HCT116 (cell line): ENCODE data around the gene COBL. TPM values are rescaled to one million over a fixed set of nuclear protein-coding genes. Genes with fewer than 3 reads are reported as not detected.

Experiments
- ATAC-seq: fragments of 200-7000 bp; cut with Tn5 transposase; 2 replicates; pipeline ENCODE4 v1.9.1; 2020; ENCODE audit warnings: mild to moderate bottlenecking, moderate library complexity
- BruUV-seq: library from RNA; stranded (reverse); fragments of 400-500 nt; replicated peaks from 2 replicates; lab custom pipeline; 2021; lab: Mats Ljungman, UMichigan
- CTCF ChIA-PET: fragments of 300-600 bp; sonication (Branson Sonifier 250); formaldehyde crosslinking; loops from one replicate; lab custom pipeline; 2021; ENCODE audit warnings: antibody characterized with exemption; lab: Charles Lee
- POLR2A ChIA-PET: fragments of 300-600, 350-600 bp; sonication (Branson Sonifier 250); formaldehyde crosslinking; loops from one replicate; lab custom pipeline; 2021; ENCODE audit warnings: antibody characterized with exemption; lab: Charles Lee
- RAD21 ChIA-PET, 2 experiments: fragments of 300-600 bp; sonication (Branson Sonifier 250); formaldehyde crosslinking; loops; one replicate each; lab custom pipeline; 2023; ENCODE audit warnings: low total read pairs in 2 of 2; ENCODE audit not compliant: uncharacterized antibody in 2 of 2, unreplicated experiment in 2 of 2, low non-redundant PET in 1 of 2; lab: Charles Lee
- DNase-seq: peaks from one replicate; pipeline ENCODE4 v3.0.0-alpha.2; 2010; ENCODE audit warnings: low read depth, low spot score
- H2AFZ ChIP-seq: fragments of 200-600 bp; shearing (Covaris generic), sonication (generic); 2 replicates; pipeline ENCODE4 v1.6.1; 2017; ENCODE audit warnings: low read depth, mixed run types, mixed read lengths, antibody characterized with exemption, low read length; ENCODE audit not compliant: poor library complexity, severe bottlenecking
- H3K27ac ChIP-seq: 2 replicates; pipeline ENCODE4 v1.5.1; 2012; ENCODE audit warnings: low read depth, low read length
- H3K27me3 ChIP-seq: fragments of 200-600 bp; sonication (generic); 2 replicates; pipeline ENCODE4 v1.6.1; 2016; ENCODE audit warnings: mixed run types, low read length, mixed read lengths; ENCODE audit not compliant: insufficient read depth
- H3K36me3 ChIP-seq, 2 experiments: fragments of 200-500 bp in 1 of 2; fragments of 200-600 bp in 1 of 2; sonication (Bioruptor generic) in 1 of 2; sonication (generic) in 1 of 2; 2 replicates each; pipeline versions ENCODE4 v1.5.1 to v1.6.1; 2014 to 2016; ENCODE audit warnings: low read length in 2 of 2, inconsistent platforms in 1 of 2, mixed read lengths in 1 of 2, mixed run types in 1 of 2; ENCODE audit not compliant: insufficient read depth in 2 of 2, control insufficient read depth in 1 of 2
- H3K4me1 ChIP-seq, 2 experiments: fragments of 200-600 bp in 1 of 2; sonication (generic) in 1 of 2; 2 replicates each; pipeline versions ENCODE4 v1.5.1 to v1.6.1; 2012 to 2017; ENCODE audit warnings: low read length in 2 of 2, inconsistent platforms in 1 of 2, mild to moderate bottlenecking in 1 of 2, mixed read lengths in 1 of 2, mixed run types in 1 of 2, moderate library complexity in 1 of 2; ENCODE audit not compliant: insufficient read depth in 2 of 2, control insufficient read depth in 1 of 2
- H3K4me2 ChIP-seq: fragments of 200-600 bp; sonication (generic); 2 replicates; pipeline ENCODE4 v1.6.1; 2017; ENCODE audit warnings: mixed run types, low read length, mixed read lengths
- H3K4me3 ChIP-seq, 2 experiments: fragments of 200-600 bp in 1 of 2; sonication (generic) in 1 of 2; replicated peaks in 1 of 2; 2 replicates each; pipeline ENCODE4 v1.5.1; 2011 to 2016; ENCODE audit warnings: low read length in 2 of 2, control low read depth in 1 of 2, low read depth in 1 of 2, mild to moderate bottlenecking in 1 of 2, mixed read lengths in 1 of 2, mixed run types in 1 of 2
- H3K79me2 ChIP-seq: fragments of 200-600 bp; sonication (generic); 2 replicates; pipeline ENCODE4 v1.6.1; 2017; ENCODE audit warnings: mild to moderate bottlenecking, mixed run types, low read length, moderate library complexity, mixed read lengths; ENCODE audit not compliant: insufficient read depth
- H3K9ac ChIP-seq: fragments of 200-600 bp; sonication (generic); 2 replicates; pipeline ENCODE4 v1.6.1; 2016; ENCODE audit warnings: low read length, mixed read lengths
- H3K9me2 ChIP-seq: fragments of 200-600 bp; sonication (generic), shearing (Covaris generic); 2 replicates; pipeline ENCODE4 v1.6.1; 2017; ENCODE audit warnings: mixed run types, mild to moderate bottlenecking, moderate library complexity; ENCODE audit not compliant: insufficient read depth
- H3K9me3 ChIP-seq, 2 experiments: fragments of 200-500 bp in 1 of 2; fragments of 200-600 bp in 1 of 2; sonication (Bioruptor generic) in 1 of 2; sonication (generic) in 1 of 2; 2 replicates each; pipeline ENCODE4 v1.6.1; 2014 to 2017; ENCODE audit warnings: low read length in 2 of 2, mixed read lengths in 2 of 2, inconsistent platforms in 1 of 2, low read depth in 1 of 2, mild to moderate bottlenecking in 1 of 2, mixed run types in 1 of 2, moderate library complexity in 1 of 2; ENCODE audit not compliant: control insufficient read depth in 1 of 2, insufficient read depth in 1 of 2
- H4K20me1 ChIP-seq: fragments of 200-600 bp; sonication (generic), shearing (Covaris generic); 2 replicates; pipeline ENCODE4 v1.6.1; 2017; ENCODE audit warnings: mixed run types, mild to moderate bottlenecking, moderate library complexity; ENCODE audit not compliant: insufficient read depth
- ELF1 ChIP-seq: IDR thresholded peaks from 2 replicates; pipeline ENCODE4 v1.6.1; 2012; ENCODE audit warnings: low read depth, borderline replicate concordance
- MAX ChIP-seq: IDR thresholded peaks from 2 replicates; pipeline ENCODE4 v1.6.1; 2012
- SIN3A ChIP-seq: IDR thresholded peaks from 2 replicates; pipeline ENCODE4 v1.6.1; 2012; ENCODE audit warnings: low read depth
- SP1 ChIP-seq: IDR thresholded peaks from 2 replicates; pipeline ENCODE4 v1.6.1; 2012; ENCODE audit warnings: low read depth
- SRF ChIP-seq: IDR thresholded peaks from 2 replicates; pipeline ENCODE4 v1.6.1; 2012; ENCODE audit warnings: low read depth
- TCF7L2 ChIP-seq: IDR thresholded peaks from 2 replicates; pipeline ENCODE4 v1.7.0; 2011; ENCODE audit warnings: borderline replicate concordance, inconsistent platforms; ENCODE audit not compliant: insufficient read depth, insufficient read length; ENCODE audit errors: extremely low read depth
- YY1 ChIP-seq: IDR thresholded peaks from 2 replicates; pipeline ENCODE4 v1.6.1; 2011; ENCODE audit warnings: low read length, low read depth, moderate library complexity, mild to moderate bottlenecking; ENCODE audit not compliant: insufficient replicate concordance; ENCODE audit errors: extremely low read depth
- ZFX ChIP-seq: fragments of 450-650 bp; IDR thresholded peaks from 2 replicates; pipeline ENCODE4 v1.6.1; 2017
- ZNF274 ChIP-seq: fragments of 200-500 bp; sonication (Bioruptor generic); IDR thresholded peaks from 2 replicates; pipeline ENCODE4 v1.6.1; 2014; ENCODE audit warnings: mild to moderate bottlenecking, low read depth, low read length, inconsistent platforms
- intact Hi-C: fragments of 100-400 bp; cut with micrococcal nuclease; formaldehyde crosslinking; loops from 2 replicates; pipeline ENCODE4 v1.10.0; 2022
- total RNA-seq: library from RNA; stranded (reverse); gene quantifications from one replicate; pipeline ENCODE4 v1.2.1, GENCODE V29; 2021; ENCODE audit not compliant: unreplicated experiment

Gene COBL
- total RNA-seq, 1 experiment from 2014 or later: 19.3 TPM

- ChIA-PET POLR2A (no interaction called here), CTCF (no interaction called here), RAD21 (interaction anchor here in 1 of 2 experiments (0.6 kb wide), 1 partner anchor 412 kb away, joined by 3 read pairs; no protein-coding TSS in a partner anchor)
- DNase-seq (no peak), ATAC-seq (no peak)
- Histone ChIP-seq H3K4me3 (no peak overlapping the region), H3K79me2 (no peaks in the 10 kb centered on the region), H3K36me3 (no peaks in the 10 kb centered on the region), H3K27me3 (peaks cover 11% of the 10 kb centered on the region; the same call in 1 of the 2 replicates), H3K9me3 (no peaks in the 10 kb centered on the region), H3K9me2 (no peaks in the 10 kb centered on the region), H4K20me1 (no peaks in the 10 kb centered on the region), H3K4me1 (no peaks in the 10 kb centered on the region), H3K9ac (no peak overlapping the region), H2AFZ (no peak overlapping the region), H3K4me2 (no peak overlapping the region), H3K27ac (no peak overlapping the region)
- no peak for TF ChIP-seq SIN3A
- no TSS peak for BruUV-seq
- intact Hi-C loops: no loop called here
These were observed 263.3 kb downstream of the COBL start for GRCh38 chr7:51053160-51053925.

- Histone ChIP-seq H3K79me2 (no peaks in the 10 kb centered on the region), H3K4me3 (no peak overlapping the region), H3K9ac (no peak overlapping the region), H2AFZ (no peak overlapping the region), H3K36me3 (no peaks in the 10 kb centered on the region; a peak in 1 of 4 replicates), H4K20me1 (no peaks in the 10 kb centered on the region), H3K9me2 (no peaks in the 10 kb centered on the region), H3K4me2 (peak overlapping the region; percentile 58), H3K4me1 (peaks cover 19% of the 10 kb centered on the region in 2 experiments), H3K9me3 (no peaks in the 10 kb centered on the region), H3K27me3 (peaks cover 15% of the 10 kb centered on the region; the same call in 1 of the 2 replicates), H3K27ac (no peak overlapping the region)
- CTCF ChIA-PET: no interaction called here
- ATAC-seq (no peak), DNase-seq (no peak)
- POLR2A ChIA-PET: no interaction called here
- RAD21 ChIA-PET: no interaction called here
- no TSS peak for BruUV-seq
- TF ChIP-seq SP1 (no peak), MAX (no peak), SRF (no peak), ZFX (no peak), ZNF274 (no peak), TCF7L2 (no peak), SIN3A (no peak), ELF1 (no peak), YY1 (no peak)
- intact Hi-C loops: no loop called here
These were observed 270.1 kb downstream of the COBL start for GRCh38 chr7:51046482-51046881.
